GM19463 (cell line): Measurements from ENCODE around the gene KCNMB1.

ENCODE experiments used
- ATAC-seq: cut with Tn5 transposase; IDR thresholded peaks from one replicate; pipeline ENCODE4 v1.9.1; 2021; ENCODE audit warnings: mild to moderate bottlenecking, moderate library complexity; ENCODE audit not compliant: unreplicated experiment

KCNMB1 gene

DNA sequence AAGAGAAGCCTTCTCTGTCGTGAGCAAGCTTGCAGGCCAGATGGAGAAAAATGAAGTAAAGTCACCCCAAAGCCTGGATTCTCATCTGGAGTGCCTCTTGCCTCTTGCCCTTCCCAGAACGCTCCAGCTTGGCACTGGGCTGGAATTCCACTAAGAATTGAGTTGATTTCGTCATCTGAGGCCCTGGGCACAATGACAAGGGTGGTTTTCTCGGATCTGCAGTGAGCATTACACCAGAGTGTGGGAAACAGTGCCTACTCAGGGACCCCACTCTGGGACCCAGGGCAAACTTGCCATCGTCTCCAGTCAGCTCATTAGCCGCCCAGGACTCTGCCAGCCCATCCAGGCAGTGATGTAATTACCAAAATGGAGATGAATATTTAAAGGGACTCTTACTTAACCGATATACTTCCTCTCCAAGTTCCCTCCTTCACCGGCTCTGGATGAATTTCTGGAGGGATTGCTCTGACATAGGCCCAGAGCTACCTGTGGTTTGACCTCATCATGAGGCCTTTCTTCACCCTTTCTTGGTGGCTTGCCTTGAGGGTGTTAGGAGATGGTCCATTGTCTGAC is 46.9 kb downstream of the KCNMB1 start:
- no peak for ATAC-seq

DNA sequence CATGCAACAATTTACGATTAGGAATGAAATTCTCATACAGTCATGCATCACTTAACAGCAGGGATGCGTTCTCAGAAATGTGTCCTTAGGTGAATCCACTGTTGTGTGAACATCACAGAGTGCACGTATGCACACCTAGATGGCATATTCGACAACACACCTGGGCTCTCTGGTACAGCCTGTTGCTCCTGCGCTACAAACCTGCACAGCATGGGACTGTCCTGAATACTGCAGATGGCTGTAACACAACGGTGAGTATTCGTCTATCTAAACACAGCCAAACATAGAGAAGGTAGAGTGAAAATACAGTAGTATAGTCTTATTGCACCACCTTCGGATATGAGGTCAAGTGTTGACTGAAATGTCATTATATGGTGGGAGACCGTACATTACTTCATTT is 47.6 kb downstream of the KCNMB1 start:
- ATAC-seq: no peak

DNA sequence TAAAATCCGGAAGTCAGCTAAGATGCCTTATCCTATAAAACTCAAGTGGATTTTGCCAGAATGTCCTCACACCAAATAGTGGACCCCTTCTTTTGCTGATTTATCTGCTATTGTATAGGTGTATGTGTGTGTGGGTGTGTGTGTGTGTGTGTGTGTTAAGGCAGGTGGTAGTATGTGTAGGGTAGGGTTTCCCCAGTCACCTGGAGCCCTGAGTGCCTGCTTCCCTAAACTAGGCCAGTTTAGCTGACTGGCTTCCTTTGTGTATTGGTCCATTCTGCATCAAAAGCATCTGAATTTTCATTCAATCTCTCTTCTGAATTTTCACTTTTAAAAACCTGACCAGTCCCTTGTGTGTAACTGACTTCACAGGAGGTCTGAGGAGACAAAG is 49.4 kb downstream of the KCNMB1 start:
- ATAC-seq: no peak

DNA sequence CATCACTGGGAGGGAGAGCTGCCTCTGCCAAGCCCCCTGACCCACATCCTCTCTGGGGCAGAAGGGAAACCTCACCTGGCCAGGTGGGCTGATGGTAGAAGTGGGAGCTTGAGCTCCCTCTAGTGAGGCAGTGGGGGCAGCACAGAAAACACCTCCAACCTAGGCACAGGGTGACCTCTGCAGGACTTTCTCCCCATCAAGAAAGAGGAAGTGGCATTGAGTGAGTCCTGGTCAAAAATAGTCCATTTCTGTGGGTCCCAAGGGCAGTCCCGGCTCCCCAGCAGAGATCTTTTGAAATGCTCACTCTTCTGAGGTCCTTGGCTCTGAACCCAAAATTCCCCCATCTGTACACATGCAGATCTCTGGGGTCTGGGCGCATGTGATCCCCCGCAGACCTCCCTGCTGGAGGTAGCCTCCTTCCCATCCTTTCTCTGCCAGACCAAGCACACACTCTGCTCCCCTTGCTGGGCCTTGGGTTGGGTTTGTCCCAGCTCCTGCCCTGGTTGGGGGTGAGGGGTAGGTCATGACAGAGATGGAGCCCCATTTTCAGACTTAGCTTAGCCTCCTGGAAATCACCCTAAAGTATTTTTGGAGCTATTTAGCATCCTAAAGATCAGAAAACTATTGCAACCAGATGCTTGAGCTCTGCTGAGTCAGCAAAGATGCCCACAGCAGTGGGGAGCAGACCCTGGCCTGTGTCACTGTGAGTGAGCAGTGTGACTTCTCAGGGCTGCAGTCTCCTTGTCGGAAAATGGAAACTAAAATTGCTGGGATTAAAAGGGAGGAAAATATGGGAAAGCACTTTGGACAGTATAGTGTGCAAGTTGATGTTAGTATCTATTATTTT is 50.0 kb downstream of the KCNMB1 start:
- peak; percentile 79 for ATAC-seq

DNA sequence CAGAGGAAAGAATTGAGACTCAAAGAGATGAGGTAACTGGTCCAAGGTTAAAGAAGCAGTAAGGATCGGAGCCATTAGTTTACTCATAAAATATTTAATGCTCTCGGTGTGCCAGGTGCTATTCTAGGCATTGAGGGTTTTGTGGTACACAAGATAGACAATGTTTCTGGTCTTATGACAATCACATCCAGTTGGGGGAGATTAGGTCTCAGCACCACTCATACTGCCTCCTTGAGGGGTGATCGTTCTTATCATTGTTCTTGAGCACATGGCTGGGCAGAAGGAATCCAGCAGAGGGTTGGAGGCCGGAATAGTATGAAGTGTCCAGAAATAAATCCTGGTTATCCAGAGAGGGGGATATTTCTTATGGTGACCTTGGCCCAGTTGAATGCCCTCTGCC is 50.9 kb downstream of the KCNMB1 start:
- no peak for ATAC-seq

DNA sequence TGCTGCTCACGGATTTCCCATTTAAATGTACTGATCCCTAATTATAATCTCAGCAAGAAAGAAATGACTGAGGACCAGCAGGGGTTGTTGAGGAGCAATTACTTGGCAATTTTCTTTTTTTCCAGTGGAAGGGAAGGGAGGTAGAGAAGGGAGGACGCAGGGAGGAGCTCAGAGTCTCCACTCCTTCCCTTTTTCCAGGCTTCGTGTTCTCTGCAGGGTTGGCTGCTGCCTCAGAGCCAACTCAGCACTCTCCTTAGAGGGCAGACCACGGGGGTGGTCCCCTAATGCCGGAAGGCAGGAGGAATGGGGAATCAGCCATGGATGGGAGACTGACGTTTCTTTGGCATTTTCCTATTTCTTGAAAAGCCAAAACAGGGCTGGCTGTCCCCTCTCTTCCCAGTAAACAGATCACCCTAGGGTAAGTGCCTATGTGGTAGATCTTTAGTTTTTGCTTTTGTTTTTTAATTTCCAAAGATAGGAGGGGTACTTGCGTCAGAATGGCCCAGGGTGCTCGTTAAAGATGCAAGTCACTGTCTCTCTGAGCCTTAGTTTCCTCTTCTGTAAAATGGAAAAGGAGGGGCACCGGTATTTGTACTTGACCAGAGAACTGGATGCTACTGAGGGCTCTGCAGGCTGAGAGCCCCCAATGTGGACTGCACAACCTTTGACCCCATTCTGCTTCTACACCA is 52.0 kb downstream of the KCNMB1 start:
- no peak for ATAC-seq

DNA sequence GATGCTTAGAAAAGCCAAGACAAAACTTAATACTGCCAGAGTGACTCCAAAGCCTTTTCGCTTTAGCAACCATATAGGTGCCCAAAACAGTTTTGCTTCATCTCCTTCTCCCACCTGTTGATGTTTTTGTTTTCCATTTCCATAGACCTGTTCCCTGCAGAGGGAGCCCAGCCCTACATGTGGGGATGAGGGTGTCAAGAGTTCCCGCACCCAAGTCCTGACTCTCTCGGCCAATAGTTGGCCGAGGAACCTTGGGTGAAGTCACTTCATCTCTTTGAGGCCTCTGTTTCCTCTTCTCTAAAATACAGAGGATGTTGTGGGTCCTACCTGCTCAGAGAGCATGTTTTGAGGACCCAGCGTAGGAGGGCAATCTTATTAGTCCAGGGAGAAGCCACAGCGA is 53.1 kb downstream of the KCNMB1 start:
- ATAC-seq: no peak

DNA sequence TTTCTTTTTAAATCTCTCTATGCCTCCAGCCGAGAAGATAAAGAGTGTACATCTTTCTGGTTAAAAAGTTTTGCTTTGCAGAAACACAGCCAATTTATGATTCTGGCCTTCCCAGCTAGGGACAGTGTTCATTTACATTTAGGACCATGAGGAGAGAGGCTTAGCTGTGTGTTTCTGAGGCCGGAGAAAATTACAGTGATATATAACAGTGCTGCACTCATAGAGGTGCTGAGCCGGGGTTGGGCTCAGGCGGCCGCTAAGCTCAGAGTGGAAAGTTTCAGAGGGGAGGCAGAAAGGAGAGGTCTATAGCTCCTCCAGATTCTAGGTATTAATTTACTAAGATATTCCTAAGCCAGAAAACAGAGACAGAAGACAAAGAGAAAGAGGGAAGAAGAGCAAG is 54.5 kb downstream of the KCNMB1 start:
- no peak for ATAC-seq

DNA sequence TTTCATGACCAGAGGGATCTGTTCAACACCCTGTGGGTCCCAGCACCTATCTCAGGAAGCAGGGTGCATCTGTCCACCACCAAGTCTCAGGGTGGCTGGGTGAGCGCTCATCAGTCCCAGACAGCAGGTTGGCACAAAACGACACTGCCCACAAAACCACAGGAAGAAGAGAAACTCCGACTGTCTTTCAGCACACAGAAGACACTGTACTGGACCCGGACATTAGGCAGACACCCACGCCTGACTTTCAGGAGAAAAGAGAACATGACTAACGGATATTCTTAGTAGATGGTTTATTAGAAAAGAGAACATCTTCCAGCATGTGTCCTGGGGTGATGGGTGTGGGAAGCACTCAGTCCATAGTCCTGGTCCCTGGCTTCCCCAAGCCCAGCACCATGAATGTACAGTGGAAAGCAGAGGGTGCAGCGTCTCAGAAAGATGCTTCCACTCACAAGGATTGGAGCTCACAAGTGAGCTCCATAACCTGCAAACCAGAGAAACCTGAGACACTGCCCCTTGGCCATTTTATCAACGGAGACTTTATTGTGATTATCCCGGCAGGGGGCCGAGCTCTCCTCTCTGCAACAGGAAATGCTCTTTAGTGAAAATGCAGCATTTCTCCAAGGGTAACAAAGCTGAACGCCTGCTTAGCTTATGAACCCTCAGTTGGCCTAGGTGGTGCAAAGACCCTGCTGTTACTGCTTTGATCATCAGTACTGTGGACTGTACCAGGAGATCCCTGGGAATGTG is 55.8 kb downstream of the KCNMB1 start:
- ATAC-seq: peak; percentile 62

DNA sequence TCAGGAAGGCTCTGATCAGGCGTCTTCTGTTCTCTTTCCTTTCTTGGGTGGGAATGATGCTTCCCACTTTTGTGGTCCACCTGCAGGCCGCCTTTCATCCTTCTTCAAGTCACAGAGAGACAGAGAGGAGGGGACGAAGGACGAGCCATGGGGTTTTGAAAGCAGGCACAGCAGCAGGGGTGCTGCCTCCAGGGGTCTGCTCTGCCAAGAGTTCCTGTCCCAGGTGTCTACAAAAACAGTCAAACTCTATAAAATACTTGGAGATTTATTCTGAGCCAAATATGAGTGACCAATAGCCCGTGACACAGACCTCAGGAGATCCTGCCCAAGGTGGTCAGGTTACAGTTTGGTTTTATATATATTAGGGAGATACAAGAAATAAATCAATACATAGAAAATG is 57.1 kb downstream of the KCNMB1 start:
- no peak for ATAC-seq

DNA sequence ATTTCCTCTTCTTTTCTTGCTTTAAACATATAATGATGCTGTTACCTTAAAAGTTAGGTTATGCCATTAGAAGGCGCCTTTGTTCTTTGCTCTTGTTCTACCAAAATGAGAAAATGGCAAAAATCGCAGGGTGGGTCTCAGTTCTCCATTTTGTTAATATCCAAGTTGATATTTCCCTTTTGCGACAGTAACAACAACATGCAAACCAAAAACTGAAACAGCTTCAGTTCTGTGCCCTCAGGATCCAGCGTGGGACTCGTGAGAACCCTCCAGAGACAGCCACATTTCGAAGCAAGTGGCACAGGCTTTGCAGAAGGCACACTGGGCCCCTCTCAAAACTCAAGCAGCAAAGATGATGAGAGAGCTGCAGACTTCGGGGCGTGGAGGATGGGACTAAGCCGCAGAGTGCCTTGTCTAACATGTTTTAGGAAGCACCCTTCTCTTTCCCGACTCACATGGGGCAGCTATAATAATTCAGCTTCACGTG is 58.6 kb downstream of the KCNMB1 start:
- no peak for ATAC-seq

DNA sequence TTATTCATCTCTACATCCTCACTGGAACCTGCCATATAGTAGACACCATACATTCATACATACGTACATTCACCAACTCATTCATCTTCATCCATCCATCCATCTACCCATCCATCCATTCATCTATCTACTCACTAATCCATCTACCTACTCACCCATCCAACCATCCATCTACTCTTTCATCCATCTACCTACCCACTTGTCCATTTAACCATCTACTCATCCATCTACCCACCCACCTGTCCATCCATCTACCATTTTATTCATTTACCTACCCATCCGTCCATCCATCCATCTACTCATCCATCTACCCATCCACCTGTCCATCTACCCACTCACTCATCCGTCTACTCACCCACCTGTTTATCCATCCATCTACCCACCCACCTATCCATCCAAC is 59.6 kb downstream of the KCNMB1 start:
- ATAC-seq: no peak

DNA sequence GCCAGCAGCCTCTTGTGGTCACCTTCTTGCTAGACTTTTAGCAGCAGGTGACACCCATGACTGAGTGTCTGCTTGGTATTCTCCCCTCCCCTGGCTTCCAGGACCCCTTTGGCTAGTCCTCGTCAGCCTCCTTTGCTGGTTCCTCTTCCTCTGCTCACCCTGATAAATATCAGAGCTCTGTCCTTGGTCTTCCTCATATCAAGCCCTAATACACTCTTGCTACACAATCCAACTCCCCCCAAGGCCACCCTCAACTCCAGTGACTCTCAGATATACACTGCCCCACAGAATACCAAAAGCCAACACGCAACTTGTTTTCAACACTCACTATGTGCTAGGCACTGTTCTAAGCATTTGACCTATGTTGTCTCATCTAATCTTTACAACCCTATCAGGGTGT is 61.3 kb downstream of the KCNMB1 start:
- ATAC-seq: no peak

DNA sequence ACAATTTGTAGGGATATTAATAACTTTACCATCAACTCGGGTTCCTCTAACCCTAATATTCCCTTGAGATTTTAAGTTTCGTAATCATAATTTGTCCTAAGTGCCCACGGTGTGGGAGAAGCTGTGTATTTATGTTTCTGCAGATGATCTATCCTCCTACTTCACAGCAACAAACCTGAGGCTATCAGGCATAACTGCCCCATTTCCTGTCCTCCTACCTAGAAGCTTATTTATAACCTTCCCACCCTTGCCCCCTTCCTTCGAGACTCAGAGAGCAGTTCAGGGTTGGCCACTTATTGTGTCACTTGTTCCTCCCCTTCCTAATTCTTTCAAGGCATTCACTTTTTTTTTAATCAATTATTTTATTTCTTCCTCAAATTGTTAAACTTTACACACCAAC is 62.0 kb downstream of the KCNMB1 start:
- ATAC-seq: no peak
